ENCODE measurements around the gene ZNF200. TPM values are rescaled to one million over a fixed set of nuclear protein-coding genes. Genes with fewer than 3 reads are reported as not detected.
"Not testable (repeated sequence)": the region's sequence is repeated elsewhere in the genome, so short reads cannot be mapped to it uniquely, and the experiment has no call there.

ZNF200 gene
- total and polyA plus RNA-seq, 4 experiments from 2014 or later, result 6.7 to 29.2 (median 19.6) TPM

- CTCF ChIA-PET (ENCODE audit: partially characterized antibody), result interaction anchor here (1.2 to 1.8 kb wide), 3 partner anchors 21 to 51 kb away, joined by 3 to 9 read pairs (median 3); no protein-coding TSS in a partner anchor
- no peaks in the 10 kb centered on the region for H3K27me3 ChIP-seq (ENCODE audit: insufficient read depth, low read length)
- peaks cover 34% of the 10 kb centered on the region for H3K4me1 ChIP-seq (ENCODE audit: insufficient read depth, low read length)
- intact Hi-C loops (cut with micrococcal nuclease), result loop anchor here (1.0 to 2.0 kb wide), 4 partner anchors 20 to 68 kb away; partner anchors contain the start of genes ZNF200 and ZNF263
- Mint-ChIP-seq H3K4me1 (peaks cover 30 to 41% (median 35%) of the 10 kb centered on the region in 4 donors), H3K9me3 (peaks cover 0 to 50% (median 23%) of the 10 kb centered on the region in 8 donors), H3K27ac (peak overlapping the region; percentile 95 to 100 (median 97)), H3K27me3 (no peaks in the 10 kb centered on the region), H3K36me3 (peaks cover 10 to 13% of the 10 kb centered on the region in 2 donors), H3K4me3 (peak overlapping the region; percentile 56 to 84 (median 81))
- peak in 3 of 5 donors; percentile 9 to 43 (median 19) for DNase-seq
- POLR2A ChIA-PET (ENCODE audit: partially characterized antibody), result interaction anchor here (0.6 to 3.1 kb wide), 27 partner anchors 8 to 437 kb away, joined by 3 to 46 read pairs (median 5); partner anchors contain the start of genes TIGD7, ZNF200, ZNF213 and ZNF263
- H3K9me3 ChIP-seq (ENCODE audit: control insufficient read depth in 1 of 2, low read length in 2 of 2), result no peaks in the 10 kb centered on the region
- H3K27ac ChIP-seq (ENCODE audit: low read depth, low read length), result peak overlapping the region; percentile 50
- H3K4me3 ChIP-seq (ENCODE audit: low read length in 2 of 2), result peak overlapping the region in 1 of 2 donors; percentile 37
- H3K36me3 ChIP-seq (ENCODE audit: insufficient read depth, low read length), result no peaks in the 10 kb centered on the region
These were observed 19.2 kb downstream of the ZNF200 start for GRCh38 chr16:3215601-3216262.

- no peaks in the 10 kb centered on the region for H3K27me3 ChIP-seq (ENCODE audit: insufficient read depth, low read length)
- no peaks in the 10 kb centered on the region for H3K36me3 ChIP-seq (ENCODE audit: insufficient read depth, low read length)
- intact Hi-C loops (cut with micrococcal nuclease), result loop anchor here (1.0 to 2.0 kb wide), 4 partner anchors 20 to 68 kb away; partner anchors contain the start of genes ZNF200 and ZNF263
- peak overlapping the region; percentile 56 to 84 (median 81) for H3K4me3 Mint-ChIP-seq
- ChIA-PET CTCF (ENCODE audit: partially characterized antibody) (interaction anchor here (1.3 to 1.8 kb wide), 2 partner anchors 47 to 52 kb away, joined by 3 to 9 read pairs; no protein-coding TSS in a partner anchor), POLR2A (ENCODE audit: partially characterized antibody) (interaction anchor here (0.6 to 3.1 kb wide), 26 partner anchors 8 to 437 kb away, joined by 3 to 46 read pairs (median 4); partner anchors contain the start of genes TIGD7, ZNF200, ZNF213 and ZNF263)
- H3K9me3 Mint-ChIP-seq, result peaks cover 0 to 44% (median 20%) of the 10 kb centered on the region in 8 donors
- H3K27ac ChIP-seq (ENCODE audit: low read depth, low read length), result peak overlapping the region; percentile 50
- peak overlapping the region in 1 of 2 donors; percentile 37 for H3K4me3 ChIP-seq (ENCODE audit: low read length in 2 of 2)
- H3K9me3 ChIP-seq (ENCODE audit: control insufficient read depth in 1 of 2, low read length in 2 of 2), result no peaks in the 10 kb centered on the region
- H3K36me3 Mint-ChIP-seq, result peaks cover 10 to 13% of the 10 kb centered on the region in 2 donors
- H3K27me3 Mint-ChIP-seq, result no peaks in the 10 kb centered on the region
- peaks cover 34% of the 10 kb centered on the region for H3K4me1 ChIP-seq (ENCODE audit: insufficient read depth, low read length)
- peaks cover 30 to 41% (median 35%) of the 10 kb centered on the region in 4 donors for H3K4me1 Mint-ChIP-seq
- H3K27ac Mint-ChIP-seq, result peak overlapping the region; percentile 95 to 100 (median 97)
- DNase-seq, result peak; percentile 75 to 86 (median 83)
These were observed 19.9 kb downstream of the ZNF200 start for GRCh38 chr16:3214904-3215600.

GRCh38 chr16:3212567-3212966, 22.4 kb downstream of the ZNF200 start:
- peaks cover 29% of the 10 kb centered on the region for H3K4me1 ChIP-seq (ENCODE audit: insufficient read depth, low read length)
- ChIA-PET CTCF (ENCODE audit: partially characterized antibody) (no interaction called here), POLR2A (ENCODE audit: partially characterized antibody) (interaction anchor here (1.0 to 1.2 kb wide), 2 partner anchors 13 to 50 kb away, joined by 3 read pairs; no protein-coding TSS in a partner anchor)
- intact Hi-C loops (cut with micrococcal nuclease), result no loop called here
- peaks cover 28 to 40% (median 33%) of the 10 kb centered on the region in 4 donors for H3K4me1 Mint-ChIP-seq
- peaks cover 7 to 11% of the 10 kb centered on the region in 2 donors for H3K36me3 Mint-ChIP-seq
- H3K27me3 Mint-ChIP-seq, result peaks cover 0 to 2% of the 10 kb centered on the region in 2 donors
- no peaks in the 10 kb centered on the region for H3K9me3 ChIP-seq (ENCODE audit: control insufficient read depth in 1 of 2, low read length in 2 of 2)
- H3K4me3 ChIP-seq (ENCODE audit: low read length in 2 of 2), result no peak overlapping the region
- no peak for DNase-seq
- no peaks in the 10 kb centered on the region for H3K36me3 ChIP-seq (ENCODE audit: insufficient read depth, low read length)
- peak overlapping the region in 5 of 7 donors; percentile 52 to 91 (median 73) for H3K27ac Mint-ChIP-seq
- peaks cover 0 to 31% (median 14%) of the 10 kb centered on the region in 8 donors for H3K9me3 Mint-ChIP-seq
- peak overlapping the region in 2 of 8 donors; percentile 17 to 29 for H3K4me3 Mint-ChIP-seq
- H3K27me3 ChIP-seq (ENCODE audit: insufficient read depth, low read length), result no peaks in the 10 kb centered on the region
- H3K27ac ChIP-seq (ENCODE audit: low read depth, low read length), result no peak overlapping the region

- Histone ChIP-seq H3K4me1 (ENCODE audit: insufficient read depth, low read length) (peaks cover 29% of the 10 kb centered on the region), H3K27ac (ENCODE audit: low read depth, low read length) (no peak overlapping the region), H3K36me3 (ENCODE audit: insufficient read depth, low read length) (no peaks in the 10 kb centered on the region), H3K4me3 (ENCODE audit: low read length in 2 of 2) (no peak overlapping the region), H3K9me3 (ENCODE audit: control insufficient read depth in 1 of 2, low read length in 2 of 2) (no peaks in the 10 kb centered on the region), H3K27me3 (ENCODE audit: insufficient read depth, low read length) (no peaks in the 10 kb centered on the region)
- Mint-ChIP-seq H3K4me1 (peaks cover 27 to 39% (median 33%) of the 10 kb centered on the region in 4 donors), H3K36me3 (peaks cover 7 to 11% of the 10 kb centered on the region in 2 donors), H3K9me3 (peaks cover 0 to 32% (median 13%) of the 10 kb centered on the region in 8 donors), H3K27ac (peak overlapping the region in 4 of 7 donors; percentile 66 to 85 (median 70)), H3K27me3 (peaks cover 0 to 2% of the 10 kb centered on the region in 2 donors), H3K4me3 (peak overlapping the region in 1 of 8 donors; percentile 37)
- CTCF ChIA-PET (ENCODE audit: partially characterized antibody), result no interaction called here
- POLR2A ChIA-PET (ENCODE audit: partially characterized antibody), result interaction anchor here (1.0 to 1.2 kb wide), 2 partner anchors 13 to 51 kb away, joined by 3 read pairs; no protein-coding TSS in a partner anchor
- DNase-seq, result no peak
- intact Hi-C loops (cut with micrococcal nuclease), result no loop called here
These were observed 23.0 kb downstream of the ZNF200 start for GRCh38 chr16:3212006-3212405.

- peaks cover 0 to 28% (median 17%) of the 10 kb centered on the region in 8 donors for H3K9me3 Mint-ChIP-seq
- H3K27me3 ChIP-seq (ENCODE audit: insufficient read depth, low read length), result no peaks in the 10 kb centered on the region
- H3K36me3 ChIP-seq (ENCODE audit: insufficient read depth, low read length), result no peaks in the 10 kb centered on the region
- H3K36me3 Mint-ChIP-seq, result peaks cover 0 to 10% of the 10 kb centered on the region in 2 donors
- no peak overlapping the region for H3K4me3 ChIP-seq (ENCODE audit: low read length in 2 of 2)
- POLR2A ChIA-PET (ENCODE audit: partially characterized antibody), result interaction anchor here (0.6 to 2.3 kb wide), 4 partner anchors 8 to 144 kb away, joined by 4 to 6 read pairs (median 4); no protein-coding TSS in a partner anchor
- no peaks in the 10 kb centered on the region for H3K4me1 ChIP-seq (ENCODE audit: insufficient read depth, low read length)
- no peak overlapping the region for H3K27ac ChIP-seq (ENCODE audit: low read depth, low read length)
- no peak overlapping the region for H3K4me3 Mint-ChIP-seq
- H3K9me3 ChIP-seq (ENCODE audit: control insufficient read depth in 1 of 2, low read length in 2 of 2), result peaks cover 0 to 7% of the 10 kb centered on the region in 2 donors
- H3K27me3 Mint-ChIP-seq, result peaks cover 0 to 6% of the 10 kb centered on the region in 2 donors
- no peak for DNase-seq
- CTCF ChIA-PET (ENCODE audit: partially characterized antibody), result interaction anchor here (1.3 to 1.5 kb wide), 2 partner anchors 9 to 92 kb away, joined by 3 read pairs; no protein-coding TSS in a partner anchor
- H3K4me1 Mint-ChIP-seq, result peaks cover 0 to 8% (median 4%) of the 10 kb centered on the region in 4 donors
- intact Hi-C loops (cut with micrococcal nuclease), result no loop called here
- H3K27ac Mint-ChIP-seq, result peak overlapping the region in 1 of 7 donors; percentile 33
These were observed 27.6 kb downstream of the ZNF200 start for GRCh38 chr16:3207086-3207953.

GRCh38 chr16:3205939-3206338, 29.0 kb downstream of the ZNF200 start:
- H3K4me3 Mint-ChIP-seq; H3K36me3 Mint-ChIP-seq; intact Hi-C loops (cut with micrococcal nuclease); H3K27me3 Mint-ChIP-seq; CTCF ChIA-PET (ENCODE audit: partially characterized antibody); H3K27ac Mint-ChIP-seq; H3K36me3 ChIP-seq (ENCODE audit: insufficient read depth, low read length); DNase-seq; H3K27me3 ChIP-seq (ENCODE audit: insufficient read depth, low read length); H3K4me1 Mint-ChIP-seq; H3K4me1 ChIP-seq (ENCODE audit: insufficient read depth, low read length); H3K27ac ChIP-seq (ENCODE audit: low read depth, low read length); H3K4me3 ChIP-seq (ENCODE audit: low read length in 2 of 2); H3K9me3 ChIP-seq (ENCODE audit: control insufficient read depth in 1 of 2, low read length in 2 of 2): not testable (repeated sequence)
- POLR2A ChIA-PET (ENCODE audit: partially characterized antibody), result interaction anchor here (0.9 kb wide), 1 partner anchor 9 kb away, joined by 4 read pairs; no protein-coding TSS in a partner anchor
- H3K9me3 Mint-ChIP-seq, result peaks cover 0 to 28% (median 17%) of the 10 kb centered on the region in 8 donors

All from CD4-positive, alpha-beta memory T cell (primary cell).